Thyroid gland (tissue), 4 donors: Measurements from ENCODE around the gene ACVR1B.

Experiments
- POLR2A ChIP-seq, 2 donors: fragments of 450-650 bp; IDR thresholded peaks; one replicate each; pipeline ENCODE4 v1.6.1; 2017; ENCODE audit warnings: antibody characterized with exemption in 2 of 2, mild to moderate bottlenecking in 2 of 2, moderate library complexity in 1 of 2
- TF ChIP-seq, protein P1 (sequence below), 6 experiments: fragments of 200-600 bp in 3 of 6; fragments of 450-650 bp in 3 of 6; sonication (generic) in 3 of 6; IDR thresholded peaks; one replicate each; pipeline ENCODE4 v1.5.1; 2016 to 2019; ENCODE audit warnings: antibody characterized with exemption in 6 of 6, mild to moderate bottlenecking in 2 of 6, inconsistent platforms in 1 of 6, moderate library complexity in 1 of 6

DNA sequence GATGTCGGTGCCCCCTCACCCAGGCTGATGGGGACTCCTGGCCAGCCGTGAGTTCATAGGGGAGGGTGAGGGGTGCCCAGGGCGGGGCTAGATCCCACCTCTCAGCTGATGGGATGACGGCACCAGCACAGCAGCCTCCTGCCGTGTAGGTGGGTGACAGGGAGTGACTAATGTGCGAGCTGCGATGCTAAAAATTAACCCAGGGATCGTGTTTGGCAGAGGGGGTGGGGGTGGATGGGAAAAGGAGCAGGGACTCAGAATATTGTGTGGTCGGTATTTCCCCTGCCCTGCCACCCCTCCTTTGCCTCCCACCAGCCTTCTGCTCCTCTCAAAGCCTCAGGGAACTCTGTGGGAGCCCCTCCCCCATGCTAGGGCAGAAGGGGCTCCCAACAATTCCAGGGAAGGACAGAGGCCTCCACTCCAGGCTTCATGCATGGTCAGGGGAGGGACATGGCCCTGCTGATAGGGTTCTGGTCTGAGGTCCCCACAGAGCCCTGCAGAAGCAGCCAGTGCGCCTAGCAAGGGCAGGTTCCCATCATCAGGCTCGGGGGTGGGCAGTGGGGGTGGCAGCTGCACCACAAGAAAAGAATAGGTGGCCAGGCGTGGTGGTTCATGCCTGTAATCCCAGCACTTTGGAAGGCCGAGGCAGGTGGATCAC is 67.7 kb downstream of the ACVR1B start:
- TF ChIP-seq, protein P1, sequence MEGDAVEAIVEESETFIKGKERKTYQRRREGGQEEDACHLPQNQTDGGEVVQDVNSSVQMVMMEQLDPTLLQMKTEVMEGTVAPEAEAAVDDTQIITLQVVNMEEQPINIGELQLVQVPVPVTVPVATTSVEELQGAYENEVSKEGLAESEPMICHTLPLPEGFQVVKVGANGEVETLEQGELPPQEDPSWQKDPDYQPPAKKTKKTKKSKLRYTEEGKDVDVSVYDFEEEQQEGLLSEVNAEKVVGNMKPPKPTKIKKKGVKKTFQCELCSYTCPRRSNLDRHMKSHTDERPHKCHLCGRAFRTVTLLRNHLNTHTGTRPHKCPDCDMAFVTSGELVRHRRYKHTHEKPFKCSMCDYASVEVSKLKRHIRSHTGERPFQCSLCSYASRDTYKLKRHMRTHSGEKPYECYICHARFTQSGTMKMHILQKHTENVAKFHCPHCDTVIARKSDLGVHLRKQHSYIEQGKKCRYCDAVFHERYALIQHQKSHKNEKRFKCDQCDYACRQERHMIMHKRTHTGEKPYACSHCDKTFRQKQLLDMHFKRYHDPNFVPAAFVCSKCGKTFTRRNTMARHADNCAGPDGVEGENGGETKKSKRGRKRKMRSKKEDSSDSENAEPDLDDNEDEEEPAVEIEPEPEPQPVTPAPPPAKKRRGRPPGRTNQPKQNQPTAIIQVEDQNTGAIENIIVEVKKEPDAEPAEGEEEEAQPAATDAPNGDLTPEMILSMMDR (IDR thresholded peaks at IDR 0.05): no peak
- TF ChIP-seq POLR2A (IDR thresholded peaks at IDR 0.05): no peak
